ENCODE data around the gene MICALL1.

The MICALL1 gene

GRCh38 chr22:37957232-37957631 is 51.1 kb downstream of the MICALL1 start:
- H3K9me2 ChIP-seq (ENCODE audit: low read depth, low read length), result no peaks in the 10 kb centered on the region
- H3K27ac ChIP-seq (ENCODE audit: low read depth, low read length, poor library complexity, severe bottlenecking), result no peak overlapping the region
- H3K79me2 ChIP-seq (ENCODE audit: insufficient read depth, low read length), result peaks cover 11% of the 10 kb centered on the region
- H4K20me1 ChIP-seq (ENCODE audit: insufficient read depth, low read length), result no peaks in the 10 kb centered on the region
- no peaks in the 10 kb centered on the region for H3K27me3 ChIP-seq (ENCODE audit: insufficient read depth, low read length)
- no peak overlapping the region for H3K9ac ChIP-seq (ENCODE audit: low read length)
- H3K9me3 ChIP-seq (ENCODE audit: low read length), result no peaks in the 10 kb centered on the region
- H3K4me3 ChIP-seq (ENCODE audit: low read depth, low read length, poor library complexity, severe bottlenecking), result no peak overlapping the region
- no peak overlapping the region for H3K4me2 ChIP-seq (ENCODE audit: low read length)
- H2AFZ ChIP-seq (ENCODE audit: low read length), result no peak overlapping the region
- peaks cover 20% of the 10 kb centered on the region for H3K4me1 ChIP-seq (ENCODE audit: insufficient read depth, low read length, severe bottlenecking)
- peaks cover 53% of the 10 kb centered on the region for H3K36me3 ChIP-seq (ENCODE audit: insufficient read depth, low read length)
- no peaks in the 10 kb centered on the region for H3F3A ChIP-seq (ENCODE audit: insufficient read depth, low read length)
- no peak for TF ChIP-seq CTCF (IDR thresholded peaks at IDR 0.05; ENCODE audit: low read length)
- no peak for TF ChIP-seq EZH2 (IDR thresholded peaks at IDR 0.05; ENCODE audit: borderline replicate concordance, low read length)

GRCh38 chr22:37959231-37959825 is 53.2 kb downstream of the MICALL1 start:
- no peak for TF ChIP-seq EZH2 (IDR thresholded peaks at IDR 0.05; ENCODE audit: borderline replicate concordance, low read length)
- no peak for TF ChIP-seq CTCF (IDR thresholded peaks at IDR 0.05; ENCODE audit: low read length)
- Histone ChIP-seq H3K4me2 (ENCODE audit: low read length) (no peak overlapping the region), H3K9me2 (ENCODE audit: low read depth, low read length) (no peaks in the 10 kb centered on the region), H3K79me2 (ENCODE audit: insufficient read depth, low read length) (peaks cover 7% of the 10 kb centered on the region), H3K4me1 (ENCODE audit: insufficient read depth, low read length, severe bottlenecking) (peaks cover 11% of the 10 kb centered on the region), H4K20me1 (ENCODE audit: insufficient read depth, low read length) (no peaks in the 10 kb centered on the region), H3K9me3 (ENCODE audit: low read length) (no peaks in the 10 kb centered on the region), H3K9ac (ENCODE audit: low read length) (no peak overlapping the region), H3K4me3 (ENCODE audit: low read depth, low read length, poor library complexity, severe bottlenecking) (no peak overlapping the region), H2AFZ (ENCODE audit: low read length) (no peak overlapping the region), H3K36me3 (ENCODE audit: insufficient read depth, low read length) (peaks cover 60% of the 10 kb centered on the region), H3F3A (ENCODE audit: insufficient read depth, low read length) (no peaks in the 10 kb centered on the region), H3K27me3 (ENCODE audit: insufficient read depth, low read length) (no peaks in the 10 kb centered on the region), H3K27ac (ENCODE audit: low read depth, low read length, poor library complexity, severe bottlenecking) (no peak overlapping the region)

GRCh38 chr22:37961062-37961461 is 55.0 kb downstream of the MICALL1 start:
- Histone ChIP-seq H3K36me3 (ENCODE audit: insufficient read depth, low read length) (peaks cover 68% of the 10 kb centered on the region), H3K4me2 (ENCODE audit: low read length) (no peak overlapping the region), H3K9me2 (ENCODE audit: low read depth, low read length) (no peaks in the 10 kb centered on the region), H3K27ac (ENCODE audit: low read depth, low read length, poor library complexity, severe bottlenecking) (no peak overlapping the region), H2AFZ (ENCODE audit: low read length) (no peak overlapping the region), H3K9me3 (ENCODE audit: low read length) (no peaks in the 10 kb centered on the region), H3K27me3 (ENCODE audit: insufficient read depth, low read length) (no peaks in the 10 kb centered on the region), H3K4me3 (ENCODE audit: low read depth, low read length, poor library complexity, severe bottlenecking) (no peak overlapping the region), H3K79me2 (ENCODE audit: insufficient read depth, low read length) (no peaks in the 10 kb centered on the region), H3K9ac (ENCODE audit: low read length) (no peak overlapping the region), H3K4me1 (ENCODE audit: insufficient read depth, low read length, severe bottlenecking) (no peaks in the 10 kb centered on the region), H3F3A (ENCODE audit: insufficient read depth, low read length) (no peaks in the 10 kb centered on the region), H4K20me1 (ENCODE audit: insufficient read depth, low read length) (no peaks in the 10 kb centered on the region)
- no peak for TF ChIP-seq EZH2 (IDR thresholded peaks at IDR 0.05; ENCODE audit: borderline replicate concordance, low read length)
- TF ChIP-seq CTCF (IDR thresholded peaks at IDR 0.05; ENCODE audit: low read length), result no peak
